Body of pancreas (tissue), 4 donors: ENCODE measurements around the gene CEP112.

Experiments
- POLR2A ChIP-seq, 3 donors: fragments of 450-650 bp; IDR thresholded peaks; one replicate each; pipeline ENCODE4 v1.6.1; 2016; ENCODE audit warnings: antibody characterized with exemption in 3 of 3, mild to moderate bottlenecking in 2 of 3
- TF ChIP-seq, protein P1 (sequence below), 7 experiments: fragments of 450-650 bp in 4 of 7; fragments of 200-600 bp in 3 of 7; sonication (generic) in 3 of 7; IDR thresholded peaks; one replicate each; pipeline ENCODE4 v1.5.1; 2016 to 2019; ENCODE audit warnings: antibody characterized with exemption in 7 of 7

- TF ChIP-seq, protein P1, sequence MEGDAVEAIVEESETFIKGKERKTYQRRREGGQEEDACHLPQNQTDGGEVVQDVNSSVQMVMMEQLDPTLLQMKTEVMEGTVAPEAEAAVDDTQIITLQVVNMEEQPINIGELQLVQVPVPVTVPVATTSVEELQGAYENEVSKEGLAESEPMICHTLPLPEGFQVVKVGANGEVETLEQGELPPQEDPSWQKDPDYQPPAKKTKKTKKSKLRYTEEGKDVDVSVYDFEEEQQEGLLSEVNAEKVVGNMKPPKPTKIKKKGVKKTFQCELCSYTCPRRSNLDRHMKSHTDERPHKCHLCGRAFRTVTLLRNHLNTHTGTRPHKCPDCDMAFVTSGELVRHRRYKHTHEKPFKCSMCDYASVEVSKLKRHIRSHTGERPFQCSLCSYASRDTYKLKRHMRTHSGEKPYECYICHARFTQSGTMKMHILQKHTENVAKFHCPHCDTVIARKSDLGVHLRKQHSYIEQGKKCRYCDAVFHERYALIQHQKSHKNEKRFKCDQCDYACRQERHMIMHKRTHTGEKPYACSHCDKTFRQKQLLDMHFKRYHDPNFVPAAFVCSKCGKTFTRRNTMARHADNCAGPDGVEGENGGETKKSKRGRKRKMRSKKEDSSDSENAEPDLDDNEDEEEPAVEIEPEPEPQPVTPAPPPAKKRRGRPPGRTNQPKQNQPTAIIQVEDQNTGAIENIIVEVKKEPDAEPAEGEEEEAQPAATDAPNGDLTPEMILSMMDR (IDR thresholded peaks at IDR 0.05): peak; percentile 16 to 63 (median 41)
- TF ChIP-seq POLR2A (IDR thresholded peaks at IDR 0.05): no peak
These were observed 397.4 kb downstream of the CEP112 start for GRCh38 chr17:65794572-65794971.
